Measurements from ENCODE around the gene PSD. TPM values are rescaled to one million over a fixed set of nuclear protein-coding genes. Genes with fewer than 3 reads are reported as not detected.

PSD gene
- total and polyA plus RNA-seq, 9 of the 15 experiments (the other 6 are each of a cell fraction or from before 2014, with no cell fraction given) = 0.11 to 1.7 (median 0.54) TPM; not detected in 2

DNA sequence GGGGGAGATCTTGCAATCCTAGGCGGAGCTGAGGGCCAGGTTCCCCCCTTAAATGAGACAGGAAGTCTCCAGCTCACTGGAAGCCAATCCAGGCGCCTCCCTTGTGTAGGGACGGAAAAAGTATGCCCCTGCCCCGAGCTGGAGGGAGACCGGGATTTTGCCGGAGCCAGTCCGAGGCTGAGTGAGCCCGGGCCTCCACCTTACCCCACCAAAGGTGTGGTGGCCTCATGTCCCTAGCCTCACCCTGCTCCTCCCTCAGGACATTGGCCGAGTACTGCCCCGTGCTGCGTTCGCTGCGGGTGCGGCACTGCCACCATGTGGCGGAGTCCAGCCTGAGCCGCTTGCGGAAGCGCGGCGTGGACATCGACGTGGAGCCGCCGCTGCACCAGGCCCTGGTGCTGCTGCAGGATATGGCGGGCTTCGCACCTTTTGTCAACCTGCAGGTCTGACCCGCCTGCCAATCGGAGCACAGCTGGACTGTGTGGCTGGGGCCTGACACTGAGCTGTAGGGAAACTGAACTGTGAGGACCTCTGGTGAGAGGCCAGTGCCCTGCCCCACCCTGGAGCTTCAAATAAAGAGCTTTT lies 4.1 kb upstream of the PSD start (continued):
- TF ChIP-seq RB1 (IDR thresholded peaks at IDR 0.05; ENCODE audit: low read depth) = peak; percentile 80
- TF ChIP-seq SMAD1 (IDR thresholded peaks at IDR 0.05; ENCODE audit: low read depth, low read length, partially characterized antibody) = peak; percentile 56
- peak; percentile 24; the same call in 1 of the 2 replicates for TF ChIP-seq MXI1 (IDR thresholded peaks at IDR 0.05; ENCODE audit: low read depth, low read length)
- no peak for TF ChIP-seq HEY1 (CRISPR knock-in tag; IDR thresholded peaks at IDR 0.05; ENCODE audit: borderline replicate concordance)
- no peak for TF ChIP-seq TAF7 (tag; IDR thresholded peaks at IDR 0.05)
- no peak for TF ChIP-seq NFE2L1 (tag; IDR thresholded peaks at IDR 0.05; ENCODE audit: borderline replicate concordance, low read depth)
- TF ChIP-seq MYC (IDR thresholded peaks at IDR 0.05; ENCODE audit: low read depth, low read length) = peak; percentile 93
- TF ChIP-seq MYC (CRISPR knock-in tag; IDR thresholded peaks at IDR 0.05; ENCODE audit: borderline replicate concordance, low read depth) = peak; percentile 75; the same call in 1 of the 2 replicates
- no peak for TF ChIP-seq ZNF583 (CRISPR knock-in tag; IDR thresholded peaks at IDR 0.05)
- TF ChIP-seq JUN (IDR thresholded peaks at IDR 0.05; ENCODE audit: borderline replicate concordance, low read depth, low read length) = no peak
- TF ChIP-seq JUN (CRISPR knock-in tag; IDR thresholded peaks at IDR 0.05; ENCODE audit: borderline replicate concordance) = no peak
- no peak for TF ChIP-seq HDGF (IDR thresholded peaks at IDR 0.05)
- no peak for TF ChIP-seq ZNF408 (CRISPR knock-in tag; IDR thresholded peaks at IDR 0.05; ENCODE audit: low read depth)
- TF ChIP-seq DACH1 (IDR thresholded peaks at IDR 0.05; ENCODE audit: partially characterized antibody) = no peak
- TF ChIP-seq, protein P1, sequence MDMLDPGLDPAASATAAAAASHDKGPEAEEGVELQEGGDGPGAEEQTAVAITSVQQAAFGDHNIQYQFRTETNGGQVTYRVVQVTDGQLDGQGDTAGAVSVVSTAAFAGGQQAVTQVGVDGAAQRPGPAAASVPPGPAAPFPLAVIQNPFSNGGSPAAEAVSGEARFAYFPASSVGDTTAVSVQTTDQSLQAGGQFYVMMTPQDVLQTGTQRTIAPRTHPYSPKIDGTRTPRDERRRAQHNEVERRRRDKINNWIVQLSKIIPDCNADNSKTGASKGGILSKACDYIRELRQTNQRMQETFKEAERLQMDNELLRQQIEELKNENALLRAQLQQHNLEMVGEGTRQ (CRISPR knock-in tag; IDR thresholded peaks at IDR 0.05) = peak; percentile 71
- TF ChIP-seq FOXJ3 (CRISPR knock-in tag; IDR thresholded peaks at IDR 0.05) = no peak
- TF ChIP-seq, protein P2, sequence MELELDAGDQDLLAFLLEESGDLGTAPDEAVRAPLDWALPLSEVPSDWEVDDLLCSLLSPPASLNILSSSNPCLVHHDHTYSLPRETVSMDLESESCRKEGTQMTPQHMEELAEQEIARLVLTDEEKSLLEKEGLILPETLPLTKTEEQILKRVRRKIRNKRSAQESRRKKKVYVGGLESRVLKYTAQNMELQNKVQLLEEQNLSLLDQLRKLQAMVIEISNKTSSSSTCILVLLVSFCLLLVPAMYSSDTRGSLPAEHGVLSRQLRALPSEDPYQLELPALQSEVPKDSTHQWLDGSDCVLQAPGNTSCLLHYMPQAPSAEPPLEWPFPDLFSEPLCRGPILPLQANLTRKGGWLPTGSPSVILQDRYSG (tag; conservative IDR thresholded peaks at IDR 0.05; ENCODE audit: low read depth) = no peak
- TF ChIP-seq PTBP1 (IDR thresholded peaks at IDR 0.05; ENCODE audit: low read depth, low read length) = no peak
- TF ChIP-seq, protein P3, sequence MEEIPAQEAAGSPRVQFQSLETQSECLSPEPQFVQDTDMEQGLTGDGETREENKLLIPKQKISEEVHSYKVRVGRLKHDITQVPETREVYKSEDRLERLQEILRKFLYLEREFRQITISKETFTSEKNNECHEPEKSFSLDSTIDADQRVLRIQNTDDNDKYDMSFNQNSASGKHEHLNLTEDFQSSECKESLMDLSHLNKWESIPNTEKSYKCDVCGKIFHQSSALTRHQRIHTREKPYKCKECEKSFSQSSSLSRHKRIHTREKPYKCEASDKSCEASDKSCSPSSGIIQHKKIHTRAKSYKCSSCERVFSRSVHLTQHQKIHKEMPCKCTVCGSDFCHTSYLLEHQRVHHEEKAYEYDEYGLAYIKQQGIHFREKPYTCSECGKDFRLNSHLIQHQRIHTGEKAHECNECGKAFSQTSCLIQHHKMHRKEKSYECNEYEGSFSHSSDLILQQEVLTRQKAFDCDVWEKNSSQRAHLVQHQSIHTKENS (CRISPR knock-in tag; IDR thresholded peaks at IDR 0.05) = no peak
- no peak for TF ChIP-seq ZNF41 (CRISPR knock-in tag; conservative IDR thresholded peaks at IDR 0.05)
- TF ChIP-seq, protein P4, sequence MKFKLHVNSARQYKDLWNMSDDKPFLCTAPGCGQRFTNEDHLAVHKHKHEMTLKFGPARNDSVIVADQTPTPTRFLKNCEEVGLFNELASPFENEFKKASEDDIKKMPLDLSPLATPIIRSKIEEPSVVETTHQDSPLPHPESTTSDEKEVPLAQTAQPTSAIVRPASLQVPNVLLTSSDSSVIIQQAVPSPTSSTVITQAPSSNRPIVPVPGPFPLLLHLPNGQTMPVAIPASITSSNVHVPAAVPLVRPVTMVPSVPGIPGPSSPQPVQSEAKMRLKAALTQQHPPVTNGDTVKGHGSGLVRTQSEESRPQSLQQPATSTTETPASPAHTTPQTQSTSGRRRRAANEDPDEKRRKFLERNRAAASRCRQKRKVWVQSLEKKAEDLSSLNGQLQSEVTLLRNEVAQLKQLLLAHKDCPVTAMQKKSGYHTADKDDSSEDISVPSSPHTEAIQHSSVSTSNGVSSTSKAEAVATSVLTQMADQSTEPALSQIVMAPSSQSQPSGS (CRISPR knock-in tag; IDR thresholded peaks at IDR 0.05) = no peak
- no peak for TF ChIP-seq ZNF212 (CRISPR knock-in tag; IDR thresholded peaks at IDR 0.05)
- TF ChIP-seq CBFA2T3 (IDR thresholded peaks at IDR 0.05) = no peak
- no peak for TF ChIP-seq PPARD (CRISPR knock-in tag; IDR thresholded peaks at IDR 0.05)
- TF ChIP-seq ARID2 (IDR thresholded peaks at IDR 0.05) = peak; percentile 18; the same call in 1 of the 2 replicates
- TF ChIP-seq, protein P5, sequence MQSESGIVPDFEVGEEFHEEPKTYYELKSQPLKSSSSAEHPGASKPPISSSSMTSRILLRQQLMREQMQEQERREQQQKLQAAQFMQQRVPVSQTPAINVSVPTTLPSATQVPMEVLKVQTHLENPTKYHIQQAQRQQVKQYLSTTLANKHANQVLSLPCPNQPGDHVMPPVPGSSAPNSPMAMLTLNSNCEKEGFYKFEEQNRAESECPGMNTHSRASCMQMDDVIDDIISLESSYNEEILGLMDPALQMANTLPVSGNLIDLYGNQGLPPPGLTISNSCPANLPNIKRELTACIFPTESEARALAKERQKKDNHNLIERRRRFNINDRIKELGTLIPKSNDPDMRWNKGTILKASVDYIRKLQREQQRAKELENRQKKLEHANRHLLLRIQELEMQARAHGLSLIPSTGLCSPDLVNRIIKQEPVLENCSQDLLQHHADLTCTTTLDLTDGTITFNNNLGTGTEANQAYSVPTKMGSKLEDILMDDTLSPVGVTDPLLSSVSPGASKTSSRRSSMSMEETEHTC (IDR thresholded peaks at IDR 0.05) = no peak
